GM04503 (cell line): ENCODE results near the gene MPLKIP.
"Not testable (repeated sequence)": the region's sequence is repeated elsewhere in the genome, so short reads cannot be mapped to it uniquely, and the experiment has no call there.

Experiments
- DNase-seq: peaks from one replicate; pipeline ENCODE4 v3.0.0-alpha.2; 2012; ENCODE audit warnings: low read depth

Gene MPLKIP

GRCh38 chr7:40134428-40135316, at the start of gene MPLKIP, which contains the start of gene SUGCT:
TSS of gene MPLKIP (minus strand) at chr7:40134622. CDS start at chr7:40134567, 55 bp downstream.
TSS of gene SUGCT (plus strand) at chr7:40135005.
- DNase-seq, result peak; percentile 62

DNA sequence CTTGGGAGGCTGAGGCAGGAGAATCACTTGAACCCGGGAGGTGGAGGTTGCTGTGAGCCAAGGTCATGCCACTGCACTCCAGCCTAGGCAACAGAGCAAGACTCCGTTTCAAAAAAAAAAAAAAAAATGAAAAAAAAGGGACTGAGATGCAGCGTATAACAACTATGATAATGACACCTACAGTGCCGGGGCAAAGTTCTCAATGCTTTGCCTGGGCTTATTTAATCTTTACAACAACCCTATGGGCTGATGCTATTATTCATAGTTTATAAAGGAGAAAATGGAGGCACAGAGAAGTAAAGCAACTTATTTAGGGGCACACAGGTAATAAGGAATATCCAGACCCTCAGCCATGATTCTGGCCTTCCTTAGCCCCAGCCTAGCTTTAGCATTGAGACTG, 48.0 kb upstream of the MPLKIP start:
- DNase-seq, result no peak

DNA sequence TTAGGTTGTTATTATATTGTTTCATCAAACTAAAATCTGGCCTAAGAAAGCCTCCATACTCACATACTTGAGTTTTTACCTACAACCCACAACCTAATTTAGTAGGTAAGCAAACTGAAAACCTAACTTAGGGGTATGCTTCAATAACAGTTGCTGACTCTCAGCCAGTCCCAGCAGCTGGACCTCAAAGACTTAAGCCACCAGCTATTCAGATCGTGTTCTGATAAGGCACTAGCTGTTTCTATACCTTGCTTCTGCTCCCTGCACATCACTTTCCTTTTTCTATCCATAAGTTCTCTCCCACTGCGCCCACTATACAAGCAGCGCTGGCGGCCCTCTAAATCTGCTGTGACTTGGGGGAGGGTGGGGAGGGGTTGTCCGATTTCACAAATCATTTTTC, 42.6 kb upstream of the MPLKIP start:
- no peak for DNase-seq

DNA sequence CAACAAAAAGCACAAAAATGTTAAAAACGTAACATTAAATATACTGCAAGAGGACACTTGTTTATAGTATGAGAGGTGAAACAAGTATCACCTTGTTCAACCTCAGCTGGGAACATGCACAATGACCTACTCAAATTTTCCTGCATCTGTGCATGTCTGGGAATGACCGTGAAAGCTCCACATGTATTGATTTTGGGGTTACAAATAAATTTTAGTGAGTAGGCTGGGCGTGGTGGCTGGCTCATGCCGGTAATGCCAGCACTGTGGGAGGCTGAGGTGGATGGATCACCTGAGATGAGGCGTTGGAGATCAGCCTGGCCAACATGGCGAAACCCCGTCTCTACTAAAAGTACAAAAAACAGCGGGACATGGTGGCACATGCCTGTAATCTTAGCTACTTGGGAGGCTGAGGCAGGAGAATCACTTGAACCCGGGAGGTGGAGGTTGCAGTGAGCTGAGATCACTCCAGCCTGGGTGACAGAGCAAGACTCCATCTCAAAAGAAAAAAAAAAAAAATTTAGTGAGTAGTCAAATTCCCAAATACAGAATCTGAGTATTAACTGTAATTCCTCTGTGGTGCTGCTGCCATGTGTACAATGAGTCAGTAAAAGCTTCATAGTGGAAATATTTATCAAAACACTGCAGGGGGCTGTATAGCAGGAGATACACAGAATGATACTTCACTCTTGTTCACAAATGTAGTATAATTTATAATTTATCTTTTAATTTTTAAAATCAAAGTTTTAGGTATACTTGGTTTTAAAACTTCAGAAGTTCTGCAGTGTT, 41.5 kb upstream of the MPLKIP start:
- DNase-seq, result peak; percentile 19

DNA sequence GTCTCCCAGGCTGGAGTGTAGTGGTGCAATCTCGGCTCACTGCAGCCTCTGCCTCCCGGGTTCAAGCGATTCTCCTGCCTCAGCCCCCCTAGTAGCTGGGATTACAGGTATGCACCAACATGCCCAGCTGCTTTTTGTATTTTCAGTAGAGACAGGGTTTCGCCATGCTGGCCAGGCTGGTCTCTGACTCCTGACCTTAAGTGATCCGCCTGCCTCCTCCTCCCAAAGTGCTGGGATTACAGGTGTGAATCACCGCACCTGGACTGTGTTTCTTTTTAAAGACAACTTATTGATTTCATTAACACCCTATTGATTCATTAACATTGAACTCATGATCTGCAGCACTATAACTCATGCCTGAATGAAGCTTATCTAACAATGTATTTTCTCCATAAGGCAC, 40.8 kb upstream of the MPLKIP start:
- not testable (repeated sequence) for DNase-seq

GRCh38 chr7:40173121-40173520, 38.7 kb upstream of the MPLKIP start:
- not testable (repeated sequence) for DNase-seq

- DNase-seq, result not testable (repeated sequence)
These were observed 33.8 kb upstream of the MPLKIP start for GRCh38 chr7:40168266-40168665.

GRCh38 chr7:40167291-40167690, 32.9 kb upstream of the MPLKIP start:
- DNase-seq, result no peak

DNA sequence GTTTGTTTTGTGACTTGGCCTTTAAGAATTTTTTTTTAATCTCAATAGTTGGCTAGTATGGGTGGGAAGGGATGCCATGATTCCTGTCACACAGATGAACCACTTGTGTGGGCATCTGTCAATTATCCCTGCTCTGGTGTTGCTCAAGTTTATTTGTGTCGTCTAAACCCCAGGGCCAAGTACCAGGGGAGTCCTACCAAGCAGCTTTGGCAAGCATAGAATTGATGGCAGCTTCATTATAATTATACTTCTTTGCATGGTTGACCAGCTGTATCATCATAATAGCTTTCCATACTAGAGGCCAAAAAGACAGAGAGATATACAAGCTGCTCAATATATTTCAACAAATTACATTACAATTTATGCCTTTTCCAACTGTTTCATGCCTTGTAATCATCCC, 30.8 kb upstream of the MPLKIP start:
- DNase-seq, result no peak

- DNase-seq, result no peak
These were observed 28.1 kb upstream of the MPLKIP start for GRCh38 chr7:40162516-40162915.

- DNase-seq, result no peak
These were observed 22.6 kb upstream of the MPLKIP start for GRCh38 chr7:40156988-40157387.

DNA sequence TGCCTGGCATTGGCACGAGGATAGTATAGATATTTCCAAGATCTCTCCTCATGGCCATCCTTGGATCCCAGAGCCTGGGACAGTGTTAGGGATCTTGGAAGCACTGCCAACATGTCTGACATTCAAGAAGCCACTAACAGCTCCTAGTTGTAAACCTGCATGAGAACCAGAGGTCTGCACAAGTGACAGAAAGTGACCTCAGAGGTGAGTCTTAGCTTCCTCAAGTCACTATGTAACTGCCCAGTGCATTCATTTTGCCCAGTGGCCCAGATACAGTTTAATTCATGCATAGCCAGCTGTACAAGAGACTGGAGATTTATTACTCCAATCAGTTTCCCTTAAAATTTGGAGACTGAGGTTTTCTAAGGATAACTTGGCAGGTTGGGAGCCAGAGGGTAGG, 17.1 kb upstream of the MPLKIP start:
- DNase-seq, result no peak

GRCh38 chr7:40148671-40149070, 14.2 kb upstream of the MPLKIP start:
- no peak for DNase-seq

DNA sequence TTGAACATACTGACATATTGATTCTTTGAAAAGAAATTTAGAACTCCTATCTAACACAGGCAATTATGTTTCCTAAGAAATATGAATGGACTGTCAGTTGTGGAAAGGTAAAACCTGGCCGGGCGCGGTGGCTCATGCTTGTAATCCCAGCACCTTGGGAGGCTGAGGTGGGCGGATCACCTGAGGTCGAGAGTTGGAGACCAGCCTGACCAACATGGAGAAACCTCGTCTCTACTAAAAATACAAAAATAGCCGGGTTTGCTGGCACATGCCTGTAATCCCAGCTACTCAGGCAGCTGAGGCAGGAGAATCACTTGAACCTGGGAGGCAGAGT, 13.8 kb upstream of the MPLKIP start:
- DNase-seq, result not testable (repeated sequence)

DNA sequence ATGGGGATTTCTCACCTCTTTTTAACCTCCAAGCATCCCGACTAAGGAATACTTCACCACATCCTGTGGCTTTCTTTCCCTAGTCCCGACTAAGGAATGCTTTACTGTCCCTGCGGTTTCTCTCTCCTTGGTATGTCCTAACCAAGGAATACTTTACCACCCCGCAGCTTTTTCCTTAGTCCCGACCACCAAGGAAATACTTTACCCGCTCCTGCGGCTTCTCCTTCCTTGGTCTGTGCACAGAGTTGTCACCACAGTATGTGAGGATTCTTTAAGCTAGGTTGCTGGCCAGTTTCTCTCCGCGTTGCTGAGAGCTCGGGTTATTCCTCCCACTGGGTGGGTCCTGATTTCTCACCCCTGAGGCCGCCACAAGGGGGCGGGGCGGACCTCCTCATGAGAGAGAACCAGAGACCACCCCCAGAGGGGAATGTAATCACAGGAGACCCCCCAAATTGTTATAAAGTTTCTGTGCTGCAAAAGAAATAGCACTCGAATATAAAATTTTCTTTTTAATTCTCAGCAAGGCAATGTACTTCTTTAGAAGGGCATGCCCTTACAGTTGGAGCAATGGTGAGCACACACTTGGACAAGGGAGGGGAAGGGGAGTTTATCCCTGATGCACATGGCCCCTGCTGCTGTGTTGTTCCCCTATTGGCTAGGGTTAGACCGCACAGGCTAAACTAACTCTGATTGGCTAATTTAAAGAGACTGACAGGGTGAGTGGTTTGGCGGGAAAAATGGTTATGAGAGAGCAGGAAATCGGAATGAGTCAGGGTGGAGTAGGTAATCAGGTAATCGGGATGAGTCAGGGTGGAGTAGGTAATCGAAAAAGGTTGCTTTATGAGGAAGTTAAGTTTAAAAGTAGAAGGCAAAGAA, 13.2 kb upstream of the MPLKIP start:
- DNase-seq, result no peak

DNA sequence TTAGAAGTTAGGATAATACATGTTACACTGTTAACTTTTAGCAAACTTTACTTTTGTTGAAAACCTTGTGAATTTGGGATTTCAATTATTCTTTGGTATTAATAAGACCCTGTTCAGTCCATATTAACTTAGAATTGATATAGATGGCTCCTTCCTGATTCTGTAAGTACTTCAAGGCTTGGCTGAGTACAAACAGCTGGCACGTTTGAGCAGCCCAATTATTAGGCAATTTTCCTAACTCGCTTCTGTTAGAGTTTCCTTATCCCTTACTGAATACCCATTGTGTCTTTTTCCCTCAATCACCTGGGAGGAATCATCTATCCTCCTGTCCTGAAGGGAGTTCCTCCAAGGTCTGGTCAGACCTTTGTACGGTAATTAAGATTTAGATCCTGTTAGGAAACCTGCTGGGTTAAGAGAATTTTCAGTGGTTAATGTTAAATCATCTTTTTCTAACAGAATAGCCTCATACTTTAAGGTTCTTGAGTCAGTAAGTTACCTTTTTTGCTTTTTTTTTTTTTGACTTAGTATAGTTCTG, 11.2 kb upstream of the MPLKIP start:
- DNase-seq, result not testable (repeated sequence)

DNA sequence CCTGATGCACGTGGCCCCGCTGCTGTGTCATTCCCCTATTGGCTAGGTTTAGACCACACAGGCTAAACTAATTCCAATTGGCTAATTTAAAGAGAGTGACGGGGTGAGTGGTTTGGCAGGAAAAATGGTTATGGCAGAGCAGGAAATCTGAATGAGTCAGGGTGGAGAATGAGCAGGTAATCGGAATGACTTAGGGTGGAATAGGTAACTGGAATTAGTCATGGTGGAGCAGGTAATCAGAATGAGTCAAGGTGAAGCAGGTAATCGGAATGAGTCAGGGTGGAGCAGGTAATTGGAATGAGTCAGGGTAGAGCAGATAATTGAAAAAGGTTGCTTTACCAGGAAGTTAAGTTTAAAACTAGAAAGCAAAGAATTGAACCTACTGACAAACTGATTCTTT, 7.5 kb upstream of the MPLKIP start:
- not testable (repeated sequence) for DNase-seq

GRCh38 chr7:40139891-40140290, 5.5 kb upstream of the MPLKIP start:
- not testable (repeated sequence) for DNase-seq

- no peak for DNase-seq
These were observed 4.6 kb upstream of the MPLKIP start for GRCh38 chr7:40138973-40139372.

DNA sequence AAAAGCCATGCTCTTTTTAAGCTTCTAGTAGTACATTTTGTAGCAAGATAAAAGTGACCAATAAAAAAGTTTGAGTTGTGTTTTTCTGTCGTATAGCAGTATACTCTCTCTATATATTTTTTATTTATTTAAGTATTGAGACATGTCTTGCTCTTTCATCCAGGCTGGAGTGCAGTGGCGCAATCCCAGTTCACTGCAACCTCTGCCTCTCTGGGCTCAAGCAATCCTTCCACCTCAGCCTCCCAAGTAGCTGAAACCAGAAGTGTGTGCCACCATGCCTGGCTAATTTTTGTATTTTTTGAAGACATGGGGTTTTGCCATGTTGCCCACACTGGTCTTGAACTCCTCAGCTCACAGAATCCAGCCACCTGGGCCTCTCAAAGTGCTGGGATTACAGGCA, 3.1 kb upstream of the MPLKIP start:
- no peak for DNase-seq

GRCh38 chr7:40135317-40135610, 842 bp upstream of the MPLKIP start:
- no peak for DNase-seq
